Testis (tissue), 3 donors: ENCODE data around the gene ERC2. TPM values are rescaled to one million over a fixed set of nuclear protein-coding genes. Genes with fewer than 3 reads are reported as not detected.

Experiments
- DNase-seq: peaks from one replicate; pipeline ENCODE4 v3.0.0-alpha.2; 2019
- H3K27ac ChIP-seq, 2 donors: fragments of 200-600 bp; sonication (generic); one replicate each; pipeline ENCODE4 v1.5.1; 2019
- H3K27me3 ChIP-seq: fragments of 200-600 bp; sonication (generic); one replicate; pipeline ENCODE4 v1.5.1; 2019
- H3K36me3 ChIP-seq: fragments of 200-600 bp; sonication (generic); one replicate; pipeline ENCODE4 v1.5.1; 2017; ENCODE audit warnings: low read depth; ENCODE audit errors: missing control alignments
- H3K4me1 ChIP-seq: fragments of 200-600 bp; sonication (generic); one replicate; pipeline ENCODE4 v1.5.1; 2019
- H3K4me3 ChIP-seq, 2 donors: fragments of 200-600 bp; sonication (generic); one replicate each; pipeline ENCODE4 v1.5.1; 2017 to 2019
- H3K9me3 ChIP-seq: fragments of 200-600 bp; sonication (generic); one replicate; pipeline ENCODE4 v1.5.1; 2017
- POLR2A ChIP-seq: fragments of 450-650 bp; IDR thresholded peaks from one replicate; pipeline ENCODE4 v1.6.1; 2017; ENCODE audit warnings: antibody characterized with exemption, mild to moderate bottlenecking, moderate library complexity
- WGBS, 2 donors: methylation state at CpG; one replicate each; pipeline ENCODE4 v1.1.5; 2018; 5-methylcytosine and 5-hydroxymethylcytosine counted together
- intact Hi-C: fragments of 100-400 bp; cut with DNase I; formaldehyde crosslinking; loops from one replicate; pipeline ENCODE4 v1.15.1; 2023; ENCODE audit warnings: low total_unique reads
- polyA plus RNA-seq: library from polyadenylated mRNA; stranded (reverse); fragments of 350-450 nt; fragmentation: Illumina TruSeq; extraction: RNeasy Lipid Tissue Mini Kit (QIAGEN cat#74804); gene quantifications from one replicate; pipeline ENCODE4 v1.2.3, GENCODE V29; 2014; ENCODE audit warnings: low read depth, low replicate concordance; ENCODE audit not compliant: insufficient read depth
- total RNA-seq, 2 donors: library from RNA; depleted of rRNA; stranded (reverse); fragments of >200 nt; gene quantifications; one replicate each; pipeline ENCODE4 v1.2.3, GENCODE V29; 2016
- TF ChIP-seq, protein P1 (sequence below), 3 experiments: fragments of 450-650 bp in 2 of 3; fragments of 200-600 bp in 1 of 3; sonication (generic) in 1 of 3; IDR thresholded peaks; one replicate each; pipeline ENCODE4 v1.5.1; 2016 to 2019; ENCODE audit warnings: antibody characterized with exemption in 3 of 3, mild to moderate bottlenecking in 2 of 3, moderate library complexity in 1 of 3

Gene ERC2
- total and polyA plus RNA-seq, 3 donors from 2014 or later, result 1.9 to 6.1 (median 5.9) TPM

GRCh38 chr3:55576621-55577388 is 891.5 kb downstream of the ERC2 start:
- no peak overlapping the region for H3K4me3 ChIP-seq
- TF ChIP-seq POLR2A, result no peak
- TF ChIP-seq, protein P1, sequence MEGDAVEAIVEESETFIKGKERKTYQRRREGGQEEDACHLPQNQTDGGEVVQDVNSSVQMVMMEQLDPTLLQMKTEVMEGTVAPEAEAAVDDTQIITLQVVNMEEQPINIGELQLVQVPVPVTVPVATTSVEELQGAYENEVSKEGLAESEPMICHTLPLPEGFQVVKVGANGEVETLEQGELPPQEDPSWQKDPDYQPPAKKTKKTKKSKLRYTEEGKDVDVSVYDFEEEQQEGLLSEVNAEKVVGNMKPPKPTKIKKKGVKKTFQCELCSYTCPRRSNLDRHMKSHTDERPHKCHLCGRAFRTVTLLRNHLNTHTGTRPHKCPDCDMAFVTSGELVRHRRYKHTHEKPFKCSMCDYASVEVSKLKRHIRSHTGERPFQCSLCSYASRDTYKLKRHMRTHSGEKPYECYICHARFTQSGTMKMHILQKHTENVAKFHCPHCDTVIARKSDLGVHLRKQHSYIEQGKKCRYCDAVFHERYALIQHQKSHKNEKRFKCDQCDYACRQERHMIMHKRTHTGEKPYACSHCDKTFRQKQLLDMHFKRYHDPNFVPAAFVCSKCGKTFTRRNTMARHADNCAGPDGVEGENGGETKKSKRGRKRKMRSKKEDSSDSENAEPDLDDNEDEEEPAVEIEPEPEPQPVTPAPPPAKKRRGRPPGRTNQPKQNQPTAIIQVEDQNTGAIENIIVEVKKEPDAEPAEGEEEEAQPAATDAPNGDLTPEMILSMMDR (IDR thresholded peaks at IDR 0.05), result no peak
- no peaks in the 10 kb centered on the region for H3K27me3 ChIP-seq
- H3K36me3 ChIP-seq, result no peaks in the 10 kb centered on the region
- no peaks in the 10 kb centered on the region for H3K4me1 ChIP-seq
- 59 to 76% methylated on average over 16 to 17 of the region's 17 CpGs for WGBS, 2 donors
- no peak for DNase-seq
- intact Hi-C loops, result no loop called here
- H3K9me3 ChIP-seq, result no peaks in the 10 kb centered on the region
- H3K27ac ChIP-seq, result no peak overlapping the region

GRCh38 chr3:55574671-55575070 is 893.6 kb downstream of the ERC2 start:
- Histone ChIP-seq H3K4me3 (no peak overlapping the region), H3K27me3 (no peaks in the 10 kb centered on the region), H3K27ac (no peak overlapping the region), H3K36me3 (no peaks in the 10 kb centered on the region), H3K9me3 (no peaks in the 10 kb centered on the region), H3K4me1 (no peaks in the 10 kb centered on the region)
- intact Hi-C loops, result no loop called here
- TF ChIP-seq POLR2A, result no peak
- TF ChIP-seq, protein P1 (IDR thresholded peaks at IDR 0.05), result no peak
- WGBS, 2 donors, result 80 to 99% methylated on average over 3 of the region's 3 CpGs
- DNase-seq, result no peak

DNA sequence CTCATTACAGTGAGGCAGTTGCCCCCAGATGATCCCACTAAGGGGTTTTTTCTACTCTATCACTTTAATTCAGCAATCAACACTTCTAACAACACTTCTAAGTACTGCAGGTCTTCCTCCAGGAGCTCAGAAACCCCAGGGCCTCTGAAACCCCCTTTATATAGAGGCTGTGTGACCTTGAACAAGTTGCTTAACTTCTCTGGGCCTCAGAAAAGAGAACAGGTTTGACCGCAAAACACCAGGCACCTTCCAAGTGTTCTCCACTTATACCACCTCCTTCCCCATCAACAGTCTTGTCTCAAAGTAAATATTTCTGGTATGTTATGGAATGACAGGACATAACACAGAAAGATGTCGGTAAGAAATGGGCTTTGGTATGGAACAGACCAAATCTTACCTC is 895.5 kb downstream of the ERC2 start:
- Histone ChIP-seq H3K27ac (no peak overlapping the region), H3K4me1 (no peaks in the 10 kb centered on the region), H3K9me3 (no peaks in the 10 kb centered on the region), H3K27me3 (no peaks in the 10 kb centered on the region), H3K4me3 (no peak overlapping the region), H3K36me3 (no peaks in the 10 kb centered on the region)
- TF ChIP-seq, protein P1 (IDR thresholded peaks at IDR 0.05), result no peak
- no peak for TF ChIP-seq POLR2A
- 88 to 94% methylated on average over 2 of the region's 2 CpGs for WGBS, 2 donors
- intact Hi-C loops, result no loop called here
- no peak for DNase-seq

DNA sequence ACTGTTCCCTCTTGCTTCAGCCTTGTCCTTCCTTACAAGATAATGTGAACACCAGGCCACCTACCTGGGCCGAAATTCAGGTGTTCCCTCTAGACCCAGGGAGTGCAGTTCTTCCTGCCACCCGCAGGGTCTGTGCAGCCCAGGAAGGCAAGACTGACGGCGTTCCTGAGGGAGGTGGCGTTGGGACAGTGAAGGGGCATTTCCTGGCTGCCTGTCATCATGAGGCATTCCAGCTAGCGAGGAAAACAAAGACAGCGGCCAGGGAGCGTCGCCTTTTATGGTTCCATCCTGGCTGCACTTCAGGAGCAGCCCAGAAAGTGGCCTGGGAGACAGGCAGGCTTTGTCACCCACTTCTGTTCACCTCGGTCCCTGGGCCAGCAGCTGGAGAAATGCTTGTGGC is 896.4 kb downstream of the ERC2 start:
- H3K4me3 ChIP-seq, result no peak overlapping the region
- no peaks in the 10 kb centered on the region for H3K4me1 ChIP-seq
- 47 to 76% methylated on average over 5 to 10 of the region's 10 CpGs for WGBS, 2 donors
- H3K9me3 ChIP-seq, result no peaks in the 10 kb centered on the region
- no peaks in the 10 kb centered on the region for H3K36me3 ChIP-seq
- intact Hi-C loops, result no loop called here
- H3K27me3 ChIP-seq, result no peaks in the 10 kb centered on the region
- H3K27ac ChIP-seq, result no peak overlapping the region
- peak; percentile 55 for DNase-seq
- TF ChIP-seq POLR2A, result no peak
- TF ChIP-seq, protein P1 (IDR thresholded peaks at IDR 0.05), result no peak

DNA sequence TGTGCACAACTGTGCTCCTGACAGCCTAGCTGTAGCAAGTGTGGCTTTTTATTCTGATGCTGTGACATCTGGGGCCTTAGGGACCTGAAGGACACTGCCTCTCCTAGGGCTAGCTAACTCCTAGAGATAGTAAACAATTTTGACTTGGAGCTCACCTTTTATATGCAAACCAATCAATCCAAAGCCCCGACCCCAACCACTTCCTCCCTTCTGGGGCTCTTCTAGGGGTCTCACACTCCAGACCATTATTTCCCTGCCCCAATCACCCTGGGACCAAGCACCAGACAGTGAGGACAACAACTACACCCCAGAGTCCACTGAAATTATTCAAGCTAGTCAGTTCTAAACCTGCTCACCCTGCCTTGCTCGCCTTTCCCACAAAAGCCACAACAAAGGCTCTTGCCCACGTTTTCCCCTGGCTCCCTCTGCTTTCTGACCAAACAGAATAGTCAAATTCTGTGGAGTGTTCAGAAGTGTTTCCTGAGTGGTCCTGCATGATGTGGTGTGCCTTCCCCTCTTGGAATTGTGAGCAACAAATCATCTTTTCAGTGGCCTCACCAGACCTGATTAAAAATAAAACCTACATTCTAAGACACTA is 897.0 kb downstream of the ERC2 start:
- no peaks in the 10 kb centered on the region for H3K27me3 ChIP-seq
- no peak for DNase-seq
- TF ChIP-seq, protein P1 (IDR thresholded peaks at IDR 0.05), result no peak
- no peak for TF ChIP-seq POLR2A
- no peak overlapping the region for H3K27ac ChIP-seq
- no peaks in the 10 kb centered on the region for H3K4me1 ChIP-seq
- no peak overlapping the region for H3K4me3 ChIP-seq
- no peaks in the 10 kb centered on the region for H3K36me3 ChIP-seq
- H3K9me3 ChIP-seq, result no peaks in the 10 kb centered on the region
- WGBS, 2 donors, result 81 to 88% methylated on average over 3 of the region's 3 CpGs
- intact Hi-C loops, result no loop called here
